ENCODE data around the gene OR5H14. TPM values are rescaled to one million over a fixed set of nuclear protein-coding genes. Genes with fewer than 3 reads are reported as not detected.

The OR5H14 gene
- polyA plus RNA-seq, result not detected
- long read RNA-seq, donor 1, result 0 reads
- long read RNA-seq, donor 2, result 0 reads
- long read RNA-seq, donor 3, result 0 reads
- long read RNA-seq, donor 4, result 0 reads
- long read RNA-seq, donor 5, result 0 reads
- long read RNA-seq, donor 6, result 0 reads
- long read RNA-seq, donor 7, result 0 reads
- long read RNA-seq, donor 8, result 0 reads
- long read RNA-seq, donor 9, result 0 reads
- long read RNA-seq, donor 10, result 0 reads

GRCh38 chr3:98147179-98147578 lies at the start of gene OR5H14:
OR5H14 (plus strand) TSS chr3:98147479; CDS start chr3:98149386, 1,907 bp downstream.
- H3K36me3 ChIP-seq (ENCODE audit: control insufficient read depth in 3 of 3, insufficient read depth in 2 of 3, low read depth in 1 of 3, low read length in 3 of 3), result no peaks in the 10 kb centered on the region
- H3K27ac ChIP-seq (ENCODE audit: low read depth in 1 of 3, low read length in 2 of 3), result no peak within 1 kb of the TSS
- H3K9me3 ChIP-seq (ENCODE audit: control insufficient read depth in 2 of 2, insufficient read depth in 1 of 2, low read depth in 1 of 2, low read length in 1 of 2), result no peaks in the 10 kb centered on the region
- DNase-seq (no peak), FAIRE-seq (no peak)
- no peaks in the 10 kb centered on the region for H3K27me3 ChIP-seq (ENCODE audit: control insufficient read depth in 3 of 3, insufficient read depth in 3 of 3, low read length in 3 of 3)
- no peak within 1 kb of the TSS for H3K4me3 ChIP-seq (ENCODE audit: low read depth in 1 of 3, low read length in 3 of 3)
- WGBS, 3 donors, result 64 to 85% (median 75%) methylated on average over 1 of the region's 1 CpG
- H3K4me1 ChIP-seq (ENCODE audit: control insufficient read depth in 3 of 3, insufficient read depth in 2 of 3, low read depth in 1 of 3, low read length in 2 of 3), result no peaks in the 10 kb centered on the region

GRCh38 chr3:98099848-98100247 lies 47.4 kb upstream of the OR5H14 start:
- Histone ChIP-seq H3K36me3 (ENCODE audit: control insufficient read depth in 3 of 3, insufficient read depth in 2 of 3, low read depth in 1 of 3, low read length in 3 of 3) (no peaks in the 10 kb centered on the region), H3K4me3 (ENCODE audit: low read depth in 1 of 3, low read length in 3 of 3) (no peak overlapping the region), H3K4me1 (ENCODE audit: control insufficient read depth in 3 of 3, insufficient read depth in 2 of 3, low read depth in 1 of 3, low read length in 2 of 3) (no peaks in the 10 kb centered on the region), H3K27ac (ENCODE audit: low read depth in 1 of 3, low read length in 2 of 3) (no peak overlapping the region), H3K27me3 (ENCODE audit: control insufficient read depth in 3 of 3, insufficient read depth in 3 of 3, low read length in 3 of 3) (peaks cover 0 to 2% (median 0%) of the 10 kb centered on the region in 3 donors), H3K9me3 (ENCODE audit: control insufficient read depth in 2 of 2, insufficient read depth in 1 of 2, low read depth in 1 of 2, low read length in 1 of 2) (peaks cover 0 to 9% of the 10 kb centered on the region in 2 donors)
- FAIRE-seq, result no peak
- DNase-seq, result no peak
- 82 to 83% (median 83%) methylated on average over 4 of the region's 4 CpGs for WGBS, 3 donors

GRCh38 chr3:98108162-98108561 lies 39.1 kb upstream of the OR5H14 start:
- Histone ChIP-seq H3K27me3 (ENCODE audit: control insufficient read depth in 3 of 3, insufficient read depth in 3 of 3, low read length in 3 of 3) (peaks cover 0 to 2% (median 0%) of the 10 kb centered on the region in 3 donors), H3K36me3 (ENCODE audit: control insufficient read depth in 3 of 3, insufficient read depth in 2 of 3, low read depth in 1 of 3, low read length in 3 of 3) (no peaks in the 10 kb centered on the region), H3K4me3 (ENCODE audit: low read depth in 1 of 3, low read length in 3 of 3) (no peak overlapping the region), H3K4me1 (ENCODE audit: control insufficient read depth in 3 of 3, insufficient read depth in 2 of 3, low read depth in 1 of 3, low read length in 2 of 3) (no peaks in the 10 kb centered on the region), H3K27ac (ENCODE audit: low read depth in 1 of 3, low read length in 2 of 3) (no peak overlapping the region), H3K9me3 (ENCODE audit: control insufficient read depth in 2 of 2, insufficient read depth in 1 of 2, low read depth in 1 of 2, low read length in 1 of 2) (peaks cover 0 to 16% of the 10 kb centered on the region in 2 donors)
- no peak for DNase-seq
- 31 to 43% (median 40%) methylated on average over 1 of the region's 1 CpG for WGBS, 3 donors
- no peak for FAIRE-seq

- FAIRE-seq, result no peak
- no peaks in the 10 kb centered on the region for H3K36me3 ChIP-seq (ENCODE audit: control insufficient read depth in 3 of 3, insufficient read depth in 2 of 3, low read depth in 1 of 3, low read length in 3 of 3)
- no peak overlapping the region for H3K4me3 ChIP-seq (ENCODE audit: low read depth in 1 of 3, low read length in 3 of 3)
- WGBS, 3 donors, result 79 to 87% (median 79%) methylated on average over 4 of the region's 4 CpGs
- DNase-seq, result no peak
- no peaks in the 10 kb centered on the region for H3K27me3 ChIP-seq (ENCODE audit: control insufficient read depth in 3 of 3, insufficient read depth in 3 of 3, low read length in 3 of 3)
- H3K9me3 ChIP-seq (ENCODE audit: control insufficient read depth in 2 of 2, insufficient read depth in 1 of 2, low read depth in 1 of 2, low read length in 1 of 2), result peaks cover 0 to 27% of the 10 kb centered on the region in 2 donors
- no peaks in the 10 kb centered on the region for H3K4me1 ChIP-seq (ENCODE audit: control insufficient read depth in 3 of 3, insufficient read depth in 2 of 3, low read depth in 1 of 3, low read length in 2 of 3)
- no peak overlapping the region for H3K27ac ChIP-seq (ENCODE audit: low read depth in 1 of 3, low read length in 2 of 3)
Measured at GRCh38 chr3:98109807-98110549, 37.3 kb upstream of the OR5H14 start.

- Histone ChIP-seq H3K4me3 (ENCODE audit: low read depth in 1 of 3, low read length in 3 of 3) (no peak overlapping the region), H3K4me1 (ENCODE audit: control insufficient read depth in 3 of 3, insufficient read depth in 2 of 3, low read depth in 1 of 3, low read length in 2 of 3) (no peaks in the 10 kb centered on the region), H3K9me3 (ENCODE audit: control insufficient read depth in 2 of 2, insufficient read depth in 1 of 2, low read depth in 1 of 2, low read length in 1 of 2) (peaks cover 0 to 27% of the 10 kb centered on the region in 2 donors), H3K36me3 (ENCODE audit: control insufficient read depth in 3 of 3, insufficient read depth in 2 of 3, low read depth in 1 of 3, low read length in 3 of 3) (no peaks in the 10 kb centered on the region), H3K27me3 (ENCODE audit: control insufficient read depth in 3 of 3, insufficient read depth in 3 of 3, low read length in 3 of 3) (no peaks in the 10 kb centered on the region), H3K27ac (ENCODE audit: low read depth in 1 of 3, low read length in 2 of 3) (no peak overlapping the region)
- DNase-seq, result no peak
- no peak for FAIRE-seq
Measured at GRCh38 chr3:98110550-98110908, 36.8 kb upstream of the OR5H14 start.

- Histone ChIP-seq H3K9me3 (ENCODE audit: control insufficient read depth in 2 of 2, insufficient read depth in 1 of 2, low read depth in 1 of 2, low read length in 1 of 2) (peaks cover 0 to 30% of the 10 kb centered on the region in 2 donors), H3K27me3 (ENCODE audit: control insufficient read depth in 3 of 3, insufficient read depth in 3 of 3, low read length in 3 of 3) (no peaks in the 10 kb centered on the region), H3K4me3 (ENCODE audit: low read depth in 1 of 3, low read length in 3 of 3) (no peak overlapping the region), H3K36me3 (ENCODE audit: control insufficient read depth in 3 of 3, insufficient read depth in 2 of 3, low read depth in 1 of 3, low read length in 3 of 3) (no peaks in the 10 kb centered on the region), H3K27ac (ENCODE audit: low read depth in 1 of 3, low read length in 2 of 3) (no peak overlapping the region), H3K4me1 (ENCODE audit: control insufficient read depth in 3 of 3, insufficient read depth in 2 of 3, low read depth in 1 of 3, low read length in 2 of 3) (no peaks in the 10 kb centered on the region)
- DNase-seq, result no peak
- FAIRE-seq, result no peak
- 49 to 60% (median 57%) methylated on average over 3 of the region's 3 CpGs for WGBS, 3 donors
Measured at GRCh38 chr3:98114264-98114663, 33.0 kb upstream of the OR5H14 start.

GRCh38 chr3:98115717-98116116 lies 31.6 kb upstream of the OR5H14 start:
- Histone ChIP-seq H3K4me1 (ENCODE audit: control insufficient read depth in 3 of 3, insufficient read depth in 2 of 3, low read depth in 1 of 3, low read length in 2 of 3) (no peaks in the 10 kb centered on the region), H3K27me3 (ENCODE audit: control insufficient read depth in 3 of 3, insufficient read depth in 3 of 3, low read length in 3 of 3) (no peaks in the 10 kb centered on the region), H3K36me3 (ENCODE audit: control insufficient read depth in 3 of 3, insufficient read depth in 2 of 3, low read depth in 1 of 3, low read length in 3 of 3) (no peaks in the 10 kb centered on the region), H3K27ac (ENCODE audit: low read depth in 1 of 3, low read length in 2 of 3) (no peak overlapping the region), H3K4me3 (ENCODE audit: low read depth in 1 of 3, low read length in 3 of 3) (no peak overlapping the region), H3K9me3 (ENCODE audit: control insufficient read depth in 2 of 2, insufficient read depth in 1 of 2, low read depth in 1 of 2, low read length in 1 of 2) (peaks cover 0 to 23% of the 10 kb centered on the region in 2 donors)
- DNase-seq, result no peak
- 94 to 100% (median 100%) methylated on average over 1 of the region's 1 CpG for WGBS, 3 donors
- no peak for FAIRE-seq

- H3K9me3 ChIP-seq (ENCODE audit: control insufficient read depth in 2 of 2, insufficient read depth in 1 of 2, low read depth in 1 of 2, low read length in 1 of 2), result no peaks in the 10 kb centered on the region
- FAIRE-seq (no peak), DNase-seq (no peak)
- H3K4me1 ChIP-seq (ENCODE audit: control insufficient read depth in 3 of 3, insufficient read depth in 2 of 3, low read depth in 1 of 3, low read length in 2 of 3), result no peaks in the 10 kb centered on the region
- WGBS, 3 donors, result 74 to 85% (median 83%) methylated on average over 1 of the region's 1 CpG
- H3K4me3 ChIP-seq (ENCODE audit: low read depth in 1 of 3, low read length in 3 of 3), result no peak within 1 kb of the TSS
- no peaks in the 10 kb centered on the region for H3K36me3 ChIP-seq (ENCODE audit: control insufficient read depth in 3 of 3, insufficient read depth in 2 of 3, low read depth in 1 of 3, low read length in 3 of 3)
- H3K27ac ChIP-seq (ENCODE audit: low read depth in 1 of 3, low read length in 2 of 3), result no peak within 1 kb of the TSS
- H3K27me3 ChIP-seq (ENCODE audit: control insufficient read depth in 3 of 3, insufficient read depth in 3 of 3, low read length in 3 of 3), result no peaks in the 10 kb centered on the region
Measured at GRCh38 chr3:98130421-98130820, 16.9 kb upstream of the OR5H14 start, which contains the start of gene OR5H1. OR5H1 (plus strand) TSS chr3:98130721; CDS start chr3:98132698, 1,977 bp downstream.
